ENCODE results near the gene TBCD.

TBCD gene

GRCh38 chr17:82894389-82894788, 142.5 kb downstream of the TBCD start:
- in situ Hi-C loops (cut with MboI; ENCODE audit: low sequenced_read_pairs, unreplicated experiment), result no loop called here
- TF ChIP-seq, protein P1, sequence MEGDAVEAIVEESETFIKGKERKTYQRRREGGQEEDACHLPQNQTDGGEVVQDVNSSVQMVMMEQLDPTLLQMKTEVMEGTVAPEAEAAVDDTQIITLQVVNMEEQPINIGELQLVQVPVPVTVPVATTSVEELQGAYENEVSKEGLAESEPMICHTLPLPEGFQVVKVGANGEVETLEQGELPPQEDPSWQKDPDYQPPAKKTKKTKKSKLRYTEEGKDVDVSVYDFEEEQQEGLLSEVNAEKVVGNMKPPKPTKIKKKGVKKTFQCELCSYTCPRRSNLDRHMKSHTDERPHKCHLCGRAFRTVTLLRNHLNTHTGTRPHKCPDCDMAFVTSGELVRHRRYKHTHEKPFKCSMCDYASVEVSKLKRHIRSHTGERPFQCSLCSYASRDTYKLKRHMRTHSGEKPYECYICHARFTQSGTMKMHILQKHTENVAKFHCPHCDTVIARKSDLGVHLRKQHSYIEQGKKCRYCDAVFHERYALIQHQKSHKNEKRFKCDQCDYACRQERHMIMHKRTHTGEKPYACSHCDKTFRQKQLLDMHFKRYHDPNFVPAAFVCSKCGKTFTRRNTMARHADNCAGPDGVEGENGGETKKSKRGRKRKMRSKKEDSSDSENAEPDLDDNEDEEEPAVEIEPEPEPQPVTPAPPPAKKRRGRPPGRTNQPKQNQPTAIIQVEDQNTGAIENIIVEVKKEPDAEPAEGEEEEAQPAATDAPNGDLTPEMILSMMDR (IDR thresholded peaks at IDR 0.05; ENCODE audit: borderline replicate concordance, control extremely low read depth, extremely low read depth, insufficient read depth, missing control alignments), result no peak
- no peak for DNase-seq (ENCODE audit: low spot score)

DNA sequence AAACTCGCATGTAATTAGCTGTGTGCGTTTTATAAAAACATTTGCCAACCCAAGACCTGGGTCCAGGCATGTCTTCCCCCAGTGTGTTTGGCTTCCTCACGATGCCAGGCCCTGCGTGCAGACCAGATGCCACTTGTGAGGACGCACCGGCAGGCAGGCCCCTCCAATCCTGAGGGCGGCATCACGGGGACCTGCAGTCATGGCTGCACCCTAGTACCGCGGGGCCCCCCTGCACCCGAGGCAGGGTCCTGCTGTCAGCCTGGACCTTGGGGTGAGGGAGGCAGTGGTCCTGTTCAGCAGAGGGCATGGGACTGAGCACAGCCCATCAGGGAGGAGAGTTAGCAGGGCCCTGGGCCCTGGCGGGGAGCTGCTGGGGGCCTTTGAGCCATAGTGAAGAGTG, 143.2 kb downstream of the TBCD start:
- in situ Hi-C loops (cut with MboI; ENCODE audit: low sequenced_read_pairs, unreplicated experiment), result no loop called here
- no peak for DNase-seq (ENCODE audit: low spot score)
- TF ChIP-seq, protein P1 (IDR thresholded peaks at IDR 0.05; ENCODE audit: borderline replicate concordance, control extremely low read depth, extremely low read depth, insufficient read depth, missing control alignments), result no peak

- TF ChIP-seq, protein P1 (IDR thresholded peaks at IDR 0.05; ENCODE audit: borderline replicate concordance, control extremely low read depth, extremely low read depth, insufficient read depth, missing control alignments), result no peak
- no peak for DNase-seq (ENCODE audit: low spot score)
- in situ Hi-C loops (cut with MboI; ENCODE audit: low sequenced_read_pairs, unreplicated experiment), result no loop called here
Measured at GRCh38 chr17:82896071-82897000, 144.5 kb downstream of the TBCD start.

GRCh38 chr17:82897514-82898249, 145.8 kb downstream of the TBCD start:
- TF ChIP-seq, protein P1 (IDR thresholded peaks at IDR 0.05; ENCODE audit: borderline replicate concordance, control extremely low read depth, extremely low read depth, insufficient read depth, missing control alignments), result no peak
- in situ Hi-C loops (cut with MboI; ENCODE audit: low sequenced_read_pairs, unreplicated experiment), result no loop called here

GRCh38 chr17:82898976-82899514, 147.2 kb downstream of the TBCD start:
- TF ChIP-seq, protein P1 (IDR thresholded peaks at IDR 0.05; ENCODE audit: borderline replicate concordance, control extremely low read depth, extremely low read depth, insufficient read depth, missing control alignments), result no peak
- in situ Hi-C loops (cut with MboI; ENCODE audit: low sequenced_read_pairs, unreplicated experiment), result no loop called here
- DNase-seq (ENCODE audit: low spot score), result no peak

More at GRCh38 chr17:82897514-82898249, 145.8 kb downstream of the TBCD start:
- DNase-seq (ENCODE audit: low spot score), result no peak

DNA sequence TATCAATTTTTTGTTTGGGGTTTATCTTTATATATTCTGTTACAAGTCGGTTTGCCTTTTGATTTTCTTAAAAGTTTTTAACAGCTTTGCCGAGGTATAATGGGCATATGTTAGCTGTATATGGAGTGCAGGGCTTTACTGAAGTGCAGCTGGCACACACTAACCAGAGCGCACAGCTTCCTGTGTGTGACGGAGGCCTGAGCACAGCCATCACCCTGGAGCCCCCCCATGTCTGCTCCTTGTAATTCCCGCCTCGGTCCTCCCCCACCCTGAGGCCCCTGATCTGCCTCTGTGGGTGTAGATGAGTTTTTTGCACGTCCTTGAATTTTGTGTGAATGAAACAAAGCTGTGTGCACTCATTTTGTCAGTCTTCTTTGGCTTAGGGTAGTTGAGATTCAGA, 148.1 kb downstream of the TBCD start:
- TF ChIP-seq, protein P1 (IDR thresholded peaks at IDR 0.05; ENCODE audit: borderline replicate concordance, control extremely low read depth, extremely low read depth, insufficient read depth, missing control alignments), result no peak
- no peak for DNase-seq (ENCODE audit: low spot score)
- in situ Hi-C loops (cut with MboI; ENCODE audit: low sequenced_read_pairs, unreplicated experiment), result no loop called here

Measured in GM13976 (cell line).